Raji (cell line): Measurements from ENCODE around the gene SCNN1A.

ENCODE experiments used
- POLR2A ChIP-seq: IDR thresholded peaks from 2 replicates; pipeline ENCODE4 v1.6.1; 2011; ENCODE audit warnings: low read depth, low read length, control low read depth; ENCODE audit not compliant: insufficient read depth

Gene SCNN1A

DNA sequence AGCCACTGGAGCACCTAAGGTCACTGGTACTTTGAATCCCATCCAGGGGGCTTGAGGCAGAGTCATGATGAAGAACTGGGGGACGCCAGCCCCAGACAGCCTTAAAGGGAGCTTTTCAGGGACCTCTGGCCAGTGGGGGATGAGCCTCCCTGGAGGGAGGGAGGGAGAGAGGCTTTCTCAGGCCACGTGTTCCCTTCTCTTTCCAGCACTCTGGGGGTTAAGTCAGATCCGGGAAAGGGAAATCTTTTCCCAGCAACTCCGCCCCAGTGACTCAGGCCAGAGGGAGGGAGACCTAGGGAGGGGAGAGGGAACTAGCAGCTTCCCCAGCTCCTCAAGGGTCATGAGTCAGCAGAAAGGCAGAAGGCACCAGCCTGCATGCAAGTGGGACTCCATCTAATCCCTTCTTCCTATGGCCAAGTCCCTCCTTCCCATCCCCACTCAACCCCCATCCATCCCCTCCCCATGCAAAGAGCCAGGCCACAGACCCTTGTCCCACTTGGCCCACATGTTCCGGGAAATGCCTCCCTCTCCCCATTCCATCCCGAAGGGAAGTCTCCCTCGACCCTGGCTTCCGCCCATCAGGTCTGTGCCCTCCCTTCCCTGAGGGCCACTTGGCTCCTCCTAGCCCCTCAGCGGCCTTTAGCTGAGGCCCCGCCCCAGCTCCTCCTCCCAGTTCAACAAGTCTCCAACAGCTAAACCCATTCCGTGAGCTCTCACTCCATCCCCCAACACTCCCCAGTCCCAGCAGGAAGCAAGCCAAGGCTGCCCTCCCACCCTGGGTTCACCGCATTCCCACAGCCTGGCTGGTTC, 39.1 kb downstream of the SCNN1A start:
- TF ChIP-seq POLR2A = no peak

DNA sequence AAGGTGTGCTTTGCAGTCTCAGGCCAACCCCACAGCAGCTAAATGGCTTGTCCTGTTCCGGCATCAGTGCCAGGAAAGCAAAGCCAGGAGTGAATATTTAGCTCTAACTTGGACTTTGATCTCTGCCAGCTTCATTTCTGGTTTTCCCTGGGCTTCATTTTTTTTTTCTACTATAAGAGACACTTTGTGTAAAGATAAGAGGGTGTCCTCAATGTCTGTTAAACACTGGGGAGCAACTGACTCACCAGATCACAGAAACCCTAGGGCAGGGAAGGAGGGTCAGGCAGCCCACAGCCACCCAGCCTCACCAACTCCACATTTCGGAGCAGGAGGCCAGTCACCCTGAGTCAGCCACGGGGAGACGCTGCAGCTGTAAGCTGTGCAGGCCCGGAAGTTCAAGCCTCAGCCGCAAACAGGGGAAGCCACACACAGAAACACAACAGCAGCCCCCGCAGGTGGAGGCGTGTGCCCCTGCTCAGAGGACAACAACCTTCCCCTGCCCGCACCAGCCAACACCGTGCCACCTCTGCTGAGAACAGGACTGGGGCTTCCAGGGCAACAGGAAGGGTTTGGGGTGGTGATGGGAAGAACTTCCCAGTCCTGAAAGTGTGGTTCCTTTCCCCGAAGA, 39.8 kb downstream of the SCNN1A start:
- TF ChIP-seq POLR2A = peak; percentile 71

DNA sequence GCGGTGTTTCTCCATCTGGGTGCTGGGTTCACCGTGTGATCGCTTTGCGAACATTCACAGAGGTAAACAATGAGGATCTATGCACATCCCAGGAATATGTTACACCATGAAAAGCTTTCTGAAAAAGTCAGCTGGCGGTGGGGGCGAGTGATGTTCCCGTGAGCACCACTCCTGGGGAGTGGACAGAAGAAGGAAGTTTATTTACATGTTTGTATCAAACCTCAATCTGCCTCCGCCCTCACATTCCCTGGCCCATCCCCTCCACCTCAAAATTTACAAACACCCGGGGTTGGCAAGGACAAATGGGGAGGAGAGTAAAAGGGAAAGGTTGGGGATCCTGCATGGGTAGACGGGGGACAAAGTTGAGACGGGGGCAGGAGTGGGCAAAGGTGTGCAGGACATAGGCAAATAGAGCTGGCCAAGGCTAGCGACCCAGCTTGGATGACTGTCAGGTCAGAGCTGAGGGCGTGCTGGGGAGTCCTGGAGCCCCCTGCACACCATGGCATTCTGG, 40.4 kb downstream of the SCNN1A start:
- TF ChIP-seq POLR2A = no peak

DNA sequence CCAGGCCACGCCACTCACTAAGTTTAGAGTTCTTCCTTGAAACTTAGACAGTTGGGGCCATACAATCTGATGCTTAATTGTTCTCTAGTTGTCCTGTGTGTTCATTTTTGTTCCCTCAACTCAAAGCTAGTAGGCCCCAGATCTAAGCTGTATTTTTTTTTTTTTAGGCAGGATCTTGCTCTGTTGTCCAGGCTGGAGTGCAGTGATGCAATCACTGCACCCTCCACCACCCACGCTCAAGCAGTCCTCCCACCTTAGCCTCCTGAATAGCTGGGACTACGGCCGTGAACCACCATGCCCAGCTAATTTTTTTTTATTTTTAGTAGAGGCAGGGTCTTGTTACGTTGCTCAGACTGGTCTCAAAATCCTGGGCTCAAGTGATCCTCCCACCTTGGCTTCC, 41.0 kb downstream of the SCNN1A start:
- TF ChIP-seq POLR2A = no peak

DNA sequence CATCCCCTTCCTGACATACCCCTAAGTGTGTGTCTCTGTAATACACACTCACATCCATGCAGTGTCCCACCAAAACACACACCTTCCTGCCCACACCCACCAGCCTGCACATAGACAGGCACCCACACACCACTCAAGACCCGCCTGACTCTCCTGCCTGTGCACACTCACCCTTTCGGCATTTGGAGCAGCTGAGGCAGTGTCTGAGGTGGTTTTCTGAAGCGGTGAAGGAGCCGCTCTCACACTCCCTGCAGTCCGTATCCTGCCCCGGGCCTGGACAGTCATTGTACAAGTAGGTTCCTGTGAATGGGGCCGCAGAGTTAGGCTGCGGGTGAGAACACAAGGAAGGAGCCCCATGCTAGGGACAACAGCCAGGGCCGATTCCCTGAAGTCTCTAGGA, 41.8 kb downstream of the SCNN1A start:
- TF ChIP-seq POLR2A = no peak

DNA sequence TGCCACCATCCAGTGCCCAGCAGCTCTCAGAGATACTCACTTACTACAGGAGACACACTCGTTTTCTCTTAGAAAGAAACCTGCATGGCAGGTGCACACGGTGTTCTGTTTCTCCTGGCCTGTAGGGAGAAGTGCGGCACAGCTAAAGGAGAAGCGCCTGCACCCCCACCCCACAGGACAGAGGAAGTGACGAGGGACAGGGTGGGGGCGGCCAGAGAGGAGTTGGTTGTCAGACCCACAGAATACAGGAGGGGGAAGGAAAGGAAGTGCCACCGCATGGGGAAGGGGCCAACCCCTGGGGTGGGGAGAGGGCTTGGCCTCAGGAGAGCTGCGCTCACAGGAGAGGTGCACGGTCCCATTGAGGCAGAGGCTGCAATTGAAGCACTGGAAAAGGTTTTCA, 42.3 kb downstream of the SCNN1A start:
- TF ChIP-seq POLR2A = no peak

DNA sequence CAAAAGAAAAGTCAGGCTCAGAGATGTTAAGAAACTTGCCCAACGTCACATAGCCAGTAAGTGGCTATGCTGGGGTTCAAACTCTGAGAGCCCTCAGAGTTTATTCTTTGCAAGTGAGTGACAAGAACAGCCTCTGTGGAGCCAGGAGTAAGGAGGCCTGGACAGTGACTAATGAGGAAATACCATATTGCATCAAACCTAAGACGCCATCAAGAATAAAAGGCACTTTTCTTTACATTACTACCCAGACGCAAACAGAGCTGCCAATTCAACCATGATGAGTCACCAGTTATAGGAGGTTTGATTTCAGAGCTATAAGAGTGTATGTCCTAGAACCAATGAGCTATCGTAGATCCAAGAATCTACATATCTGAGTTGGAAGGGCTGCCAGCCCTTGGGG, 42.9 kb downstream of the SCNN1A start:
- no peak for TF ChIP-seq POLR2A

DNA sequence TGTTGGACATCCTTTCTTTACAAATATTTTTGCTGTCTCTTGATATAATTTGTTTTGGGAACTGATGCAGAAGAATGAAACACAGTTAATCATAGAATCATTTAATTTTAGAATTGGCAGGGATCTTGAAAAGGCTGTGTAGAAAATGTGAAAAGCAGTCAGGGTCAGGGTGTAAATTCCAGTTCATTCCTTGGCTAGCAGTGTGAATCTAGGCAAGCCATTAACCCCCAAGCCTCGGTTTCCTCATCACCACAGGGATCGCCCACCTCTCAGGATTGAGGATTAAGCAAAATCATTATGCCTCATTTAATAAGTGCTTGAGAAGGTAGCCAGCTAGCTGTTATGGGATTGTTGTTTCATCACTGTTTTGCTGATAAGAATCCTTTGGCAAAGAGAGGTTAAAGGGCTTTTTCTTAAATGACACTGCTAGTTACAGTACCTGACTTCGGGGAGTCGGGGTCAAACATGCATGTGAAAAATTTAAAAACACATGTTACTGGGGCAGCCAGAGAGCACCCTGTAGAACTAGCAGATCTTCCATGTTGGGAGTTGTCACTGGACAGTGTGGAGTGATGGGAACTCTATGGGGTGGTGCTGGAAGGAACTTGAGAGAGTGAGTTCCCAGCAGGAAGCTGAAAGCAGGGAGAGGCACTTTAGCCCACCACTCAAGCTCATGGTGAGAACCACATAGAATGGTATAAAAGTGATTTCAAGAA, 44.2 kb downstream of the SCNN1A start:
- TF ChIP-seq POLR2A = no peak

DNA sequence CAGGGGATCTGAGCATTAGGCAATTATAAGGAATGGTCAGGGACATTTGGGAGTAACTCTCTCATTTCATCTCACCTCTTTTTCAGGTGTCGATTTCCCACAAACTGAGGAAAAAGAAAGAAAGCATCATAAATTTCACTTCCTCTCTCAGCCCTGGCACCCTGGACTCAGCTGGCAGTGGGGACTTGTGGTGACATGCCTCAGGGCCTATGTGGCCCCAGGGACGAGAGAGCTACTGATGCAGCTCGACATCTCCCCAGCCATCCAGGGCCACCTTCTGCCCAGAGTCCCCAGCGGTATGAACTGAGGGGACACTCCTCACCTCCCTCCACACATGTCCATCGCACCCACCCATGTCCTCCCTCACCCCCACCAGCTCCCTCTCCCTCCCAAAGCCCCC, 45.2 kb downstream of the SCNN1A start:
- TF ChIP-seq POLR2A = no peak

DNA sequence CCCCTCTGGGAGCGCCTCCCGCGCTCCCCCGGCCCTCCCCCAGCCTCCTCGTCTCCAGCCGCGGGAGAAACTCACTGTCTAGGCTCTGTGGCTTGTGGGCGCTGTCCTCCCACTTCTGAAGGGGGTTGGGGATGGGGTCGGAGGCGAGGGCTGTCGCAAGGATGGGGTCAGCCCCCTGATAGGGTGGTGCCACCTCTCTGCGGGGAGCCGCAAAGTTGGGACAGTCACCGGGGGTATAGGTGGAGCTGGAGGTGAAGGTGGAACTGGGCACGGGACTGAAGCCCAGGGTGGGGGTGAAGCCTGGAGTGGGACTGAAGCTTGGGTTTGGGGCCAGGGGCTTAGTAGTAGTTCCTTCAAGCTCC, 45.7 kb downstream of the SCNN1A start:
- TF ChIP-seq POLR2A = no peak

DNA sequence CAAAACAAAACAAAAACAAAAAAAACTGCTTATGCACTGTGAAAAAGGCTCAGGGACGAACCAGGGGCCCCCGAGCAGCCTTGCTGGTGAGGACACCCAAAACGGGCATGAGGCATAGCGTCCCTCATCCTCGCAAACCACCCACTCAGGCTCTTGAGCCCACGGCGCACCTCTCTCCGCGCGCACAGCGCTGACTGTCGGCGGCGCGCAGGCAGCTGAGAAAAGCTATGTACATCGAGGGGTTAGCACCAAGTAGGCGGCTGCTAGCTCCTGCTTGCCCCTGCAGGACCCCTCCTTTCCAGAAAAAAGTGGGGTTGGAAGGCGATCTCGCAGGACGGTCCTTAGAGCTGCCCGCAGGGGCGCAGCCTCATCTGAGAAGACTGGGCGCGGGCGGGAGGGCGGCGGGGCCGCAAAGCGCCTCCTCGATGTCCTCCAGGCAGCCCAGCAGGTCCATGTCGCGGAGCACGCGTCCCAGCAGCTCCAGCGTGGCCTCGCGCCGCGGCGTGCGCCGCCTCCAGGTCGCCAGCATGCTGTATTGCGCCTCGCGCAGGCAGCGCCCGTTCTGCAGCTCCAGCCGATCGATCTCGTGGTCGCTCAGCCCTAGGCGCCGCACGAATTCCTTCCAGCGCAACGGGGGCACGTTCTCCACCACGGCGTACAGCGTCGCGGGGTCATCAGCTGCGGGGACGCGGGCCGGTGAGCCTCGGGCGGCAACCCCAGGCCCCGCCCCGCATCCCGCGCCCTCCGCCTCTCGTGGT, 46.2 kb downstream of the SCNN1A start:
- no peak for TF ChIP-seq POLR2A

DNA sequence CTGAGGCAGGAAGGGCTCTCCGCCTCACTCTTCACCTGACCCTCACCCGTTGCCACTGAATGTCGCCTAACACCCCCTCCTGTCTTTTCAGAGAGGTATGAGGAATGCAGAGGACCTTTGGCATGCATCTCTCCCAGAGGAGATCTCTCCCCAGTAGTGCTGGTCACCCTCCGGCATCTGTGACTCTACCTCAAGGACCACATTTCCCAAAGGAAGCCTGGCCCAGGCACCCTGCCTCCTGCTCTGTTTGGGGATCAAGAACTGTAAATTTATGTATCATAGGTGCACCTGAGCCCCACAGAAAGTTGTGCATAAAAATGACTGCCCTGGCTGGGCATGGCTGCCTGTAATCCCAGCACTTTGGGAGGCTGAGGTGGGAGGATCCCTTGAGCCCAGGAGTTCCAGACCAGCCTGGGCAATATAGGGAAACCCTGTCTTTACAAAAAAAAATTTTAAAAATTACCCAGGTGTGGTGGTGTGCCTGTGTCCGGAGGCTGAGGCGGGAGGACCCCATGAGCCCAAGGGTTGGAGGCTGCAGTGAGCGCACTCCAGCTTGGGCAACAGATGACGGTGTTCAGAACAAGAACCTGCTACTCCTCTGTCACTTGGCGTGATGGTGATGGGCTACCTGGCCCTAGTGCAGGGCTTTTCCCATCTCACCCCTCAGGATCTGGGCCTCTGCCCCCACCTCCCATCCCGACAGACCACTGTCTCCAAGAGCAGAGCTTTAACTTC, 47.2 kb downstream of the SCNN1A start:
- no peak for TF ChIP-seq POLR2A

DNA sequence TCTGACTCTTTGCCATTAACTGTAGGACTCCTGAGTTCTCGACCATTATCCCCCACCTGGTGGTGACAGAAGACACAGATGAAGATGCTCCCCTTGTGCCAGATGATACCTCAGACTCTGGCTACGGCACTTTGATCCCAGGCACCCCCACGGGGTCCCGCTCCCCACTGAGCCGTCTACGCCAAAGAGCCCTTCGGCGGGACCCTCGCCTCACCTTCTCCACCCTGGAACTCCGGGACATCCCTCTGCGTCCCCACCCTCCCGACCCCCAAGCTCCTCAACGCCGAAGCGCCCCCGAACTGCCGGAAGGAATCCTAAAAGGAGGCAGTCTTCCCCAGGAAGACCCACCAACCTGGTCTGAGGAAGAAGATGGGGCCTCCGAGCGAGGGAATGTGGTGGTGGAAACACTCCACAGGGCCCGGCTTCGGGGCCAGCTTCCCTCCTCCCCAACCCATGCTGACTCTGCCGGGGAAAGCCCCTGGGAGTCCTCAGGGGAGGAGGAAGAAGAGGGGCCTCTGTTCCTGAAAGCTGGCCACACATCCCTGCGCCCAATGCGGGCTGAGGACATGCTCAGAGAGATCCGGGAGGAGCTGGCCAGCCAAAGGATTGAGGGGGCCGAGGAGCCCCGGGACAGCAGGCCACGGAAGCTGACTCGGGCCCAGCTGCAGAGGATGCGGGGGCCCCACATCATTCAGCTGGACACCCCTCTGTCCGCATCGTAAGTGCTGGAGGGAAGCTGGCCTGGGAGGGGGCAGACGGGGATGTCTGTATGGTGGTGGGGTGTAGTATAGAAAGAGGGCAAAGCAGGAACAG, 47.9 kb downstream of the SCNN1A start:
- TF ChIP-seq POLR2A = no peak

DNA sequence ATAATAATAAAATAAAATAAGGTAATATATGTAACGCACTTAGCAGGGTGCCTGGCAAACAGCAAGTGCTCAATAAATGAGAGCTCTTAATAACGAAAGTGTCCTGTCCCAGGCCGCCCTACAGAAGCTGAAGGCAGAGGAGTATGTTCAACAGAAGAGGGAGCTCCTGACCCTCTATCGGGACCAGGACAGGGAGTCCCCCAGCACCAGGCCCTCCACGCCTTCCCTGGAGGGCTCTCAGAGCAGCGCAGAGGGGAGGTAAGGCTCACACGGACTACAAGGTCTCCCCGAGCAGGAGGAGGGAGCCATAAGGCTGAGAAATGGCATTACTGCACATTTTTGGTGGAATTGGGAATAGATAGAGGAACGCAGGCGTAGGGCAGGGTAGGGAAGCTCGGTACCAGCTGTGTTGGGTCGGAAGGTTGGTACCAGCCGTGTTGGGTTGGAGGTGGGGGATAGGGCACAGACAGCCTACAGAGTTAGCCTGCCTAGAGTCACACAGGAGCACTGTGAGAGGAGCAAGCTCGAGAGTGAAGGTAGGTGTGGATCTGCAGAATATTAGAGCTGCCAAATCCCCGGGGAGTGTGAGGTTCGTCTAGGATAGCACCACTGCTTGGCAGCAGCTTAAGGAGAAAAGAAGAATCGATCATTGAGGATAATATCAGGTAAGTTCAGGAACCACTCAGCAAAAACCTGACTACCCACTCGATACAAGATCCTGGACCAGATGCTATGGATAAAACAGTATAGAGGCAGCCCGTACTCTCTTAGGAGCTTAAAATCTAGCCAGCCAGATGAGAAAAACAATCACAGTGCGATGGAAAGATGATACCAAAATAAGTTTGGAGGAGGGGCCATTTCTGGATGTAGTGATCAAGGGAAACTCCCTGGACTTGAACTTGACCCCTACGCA, 48.8 kb downstream of the SCNN1A start:
- no peak for TF ChIP-seq POLR2A
